ENCODE results near the gene NUDT11.
A peak's percentile ranks its signal among the peaks of the same experiment; 100 is the strongest.
"Not testable (repeated sequence)": the region's sequence is repeated elsewhere in the genome, so short reads cannot be mapped to it uniquely, and the experiment has no call there.

NUDT11 gene

GRCh38 chrX:51496501-51497291 lies at the start of gene NUDT11:
TSS of gene NUDT11 (minus strand) at chrX:51496592. CDS start at chrX:51496444, 148 bp downstream.
- peak within 1 kb of the TSS; percentile 51 for H3K4me3 ChIP-seq
- peak; percentile 79 to 94 for DNase-seq (ENCODE audit: low spot score in 2 of 2)
- in situ Hi-C loops (cut with MboI; ENCODE audit: low sequenced_read_pairs) = loop anchor here (25.0 kb wide), 2 partner anchors 116 to 366 kb away; partner anchors contain the start of gene CENPVL3

GRCh38 chrX:51520393-51520792 lies 24.0 kb upstream of the NUDT11 start:
- Histone ChIP-seq H3K4me1 (no peaks in the 10 kb centered on the region), H3K4me3 (no peak overlapping the region), H3K9me3 (no peaks in the 10 kb centered on the region), H3K36me3 (replicated peaks) (no peaks in the 10 kb centered on the region), H3K27me3 (ENCODE audit: low read depth) (no peaks in the 10 kb centered on the region)
- DNase-seq (ENCODE audit: low spot score in 2 of 2) = no peak
- in situ Hi-C loops (cut with MboI; ENCODE audit: low sequenced_read_pairs) = no loop called here

More at GRCh38 chrX:51496501-51497291, at the start of gene NUDT11:
- Histone ChIP-seq H3K27me3 (ENCODE audit: low read depth) (no peaks in the 10 kb centered on the region), H3K36me3 (replicated peaks) (peaks cover under 1% of the 10 kb centered on the region; the same call in 1 of the 2 replicates), H3K4me1 (peaks cover 15% of the 10 kb centered on the region), H3K9me3 (no peaks in the 10 kb centered on the region)

GRCh38 chrX:51519131-51519530 lies 22.7 kb upstream of the NUDT11 start:
- in situ Hi-C loops (cut with MboI; ENCODE audit: low sequenced_read_pairs); H3K27me3 ChIP-seq (ENCODE audit: low read depth); H3K9me3 ChIP-seq; H3K4me3 ChIP-seq; H3K4me1 ChIP-seq; H3K36me3 ChIP-seq (replicated peaks); DNase-seq (ENCODE audit: low spot score in 2 of 2): not testable (repeated sequence)

- H3K27me3 ChIP-seq (ENCODE audit: low read depth) = no peaks in the 10 kb centered on the region
- no peaks in the 10 kb centered on the region for H3K36me3 ChIP-seq (replicated peaks)
- H3K9me3 ChIP-seq = no peaks in the 10 kb centered on the region
- H3K4me3 ChIP-seq = no peak overlapping the region
- in situ Hi-C loops (cut with MboI; ENCODE audit: low sequenced_read_pairs) = no loop called here
- H3K4me1 ChIP-seq = no peaks in the 10 kb centered on the region
- no peak for DNase-seq (ENCODE audit: low spot score in 2 of 2)
These were observed 11.2 kb upstream of the NUDT11 start for GRCh38 chrX:51507551-51507950.

GRCh38 chrX:51495701-51496488 lies 497 bp downstream of the NUDT11 start:
- H3K4me1 ChIP-seq = peaks cover 15% of the 10 kb centered on the region
- not testable (repeated sequence) for H3K9me3 ChIP-seq; H3K36me3 ChIP-seq (replicated peaks); H3K27me3 ChIP-seq (ENCODE audit: low read depth)
- peak overlapping the region; percentile 51 for H3K4me3 ChIP-seq
- peak; percentile 39 to 64 for DNase-seq (ENCODE audit: low spot score in 2 of 2)
- in situ Hi-C loops (cut with MboI; ENCODE audit: low sequenced_read_pairs) = loop anchor here (25.0 kb wide), 2 partner anchors 116 to 366 kb away; partner anchors contain the start of gene CENPVL3

- Histone ChIP-seq H3K4me3 (peak overlapping the region; percentile 51), H3K27me3 (ENCODE audit: low read depth) (no peaks in the 10 kb centered on the region), H3K4me1 (peaks cover 15% of the 10 kb centered on the region), H3K9me3 (no peaks in the 10 kb centered on the region), H3K36me3 (replicated peaks) (peaks cover 19% of the 10 kb centered on the region)
- DNase-seq (ENCODE audit: low spot score in 2 of 2) = peak in 1 of 2 experiments; percentile 45
- in situ Hi-C loops (cut with MboI; ENCODE audit: low sequenced_read_pairs) = loop anchor here (25.0 kb wide), 2 partner anchors 118 to 368 kb away; partner anchors contain the start of gene CENPVL3
These were observed 2.0 kb downstream of the NUDT11 start for GRCh38 chrX:51494409-51494808.

GRCh38 chrX:51487960-51488267 lies 8.5 kb downstream of the NUDT11 start:
- peaks cover 3% of the 10 kb centered on the region for H3K4me1 ChIP-seq
- no peak overlapping the region for H3K4me3 ChIP-seq
- no peak for DNase-seq (ENCODE audit: low spot score in 2 of 2)
- peaks cover 19% of the 10 kb centered on the region for H3K36me3 ChIP-seq (replicated peaks)
- no peaks in the 10 kb centered on the region for H3K27me3 ChIP-seq (ENCODE audit: low read depth)
- no peaks in the 10 kb centered on the region for H3K9me3 ChIP-seq
- in situ Hi-C loops (cut with MboI; ENCODE audit: low sequenced_read_pairs) = loop anchor here (25.0 kb wide), 2 partner anchors 124 to 374 kb away; partner anchors contain the start of gene CENPVL3

- Histone ChIP-seq H3K36me3 (replicated peaks) (no peaks in the 10 kb centered on the region), H3K27me3 (ENCODE audit: low read depth) (no peaks in the 10 kb centered on the region), H3K9me3 (no peaks in the 10 kb centered on the region), H3K4me1 (no peaks in the 10 kb centered on the region), H3K4me3 (no peak overlapping the region)
- in situ Hi-C loops (cut with MboI; ENCODE audit: low sequenced_read_pairs) = loop anchor here (25.0 kb wide), 2 partner anchors 128 to 378 kb away; partner anchors contain the start of gene CENPVL3
- DNase-seq (ENCODE audit: low spot score in 2 of 2) = no peak
These were observed 11.8 kb downstream of the NUDT11 start for GRCh38 chrX:51484616-51485015.

- H3K4me3 ChIP-seq; DNase-seq (ENCODE audit: low spot score in 2 of 2); H3K36me3 ChIP-seq (replicated peaks); H3K4me1 ChIP-seq; H3K27me3 ChIP-seq (ENCODE audit: low read depth); H3K9me3 ChIP-seq: not testable (repeated sequence)
- in situ Hi-C loops (cut with MboI; ENCODE audit: low sequenced_read_pairs) = loop anchor here (25.0 kb wide), 2 partner anchors 130 to 380 kb away; partner anchors contain the start of gene CENPVL3
These were observed 14.0 kb downstream of the NUDT11 start for GRCh38 chrX:51482411-51482810.

- H3K4me3 ChIP-seq = no peak overlapping the region
- H3K9me3 ChIP-seq = no peaks in the 10 kb centered on the region
- no peaks in the 10 kb centered on the region for H3K27me3 ChIP-seq (ENCODE audit: low read depth)
- H3K4me1 ChIP-seq = peaks cover 5% of the 10 kb centered on the region
- H3K36me3 ChIP-seq (replicated peaks) = no peaks in the 10 kb centered on the region
- in situ Hi-C loops (cut with MboI; ENCODE audit: low sequenced_read_pairs) = loop anchor here (25.0 kb wide), 2 partner anchors 135 to 385 kb away; partner anchors contain the start of gene CENPVL3
- DNase-seq (ENCODE audit: low spot score in 2 of 2) = no peak
These were observed 19.5 kb downstream of the NUDT11 start for GRCh38 chrX:51476930-51477329.

GRCh38 chrX:51463322-51463721 lies 33.1 kb downstream of the NUDT11 start:
- in situ Hi-C loops (cut with MboI; ENCODE audit: low sequenced_read_pairs) = no loop called here
- Histone ChIP-seq H3K9me3 (no peaks in the 10 kb centered on the region), H3K4me3 (no peak overlapping the region), H3K27me3 (ENCODE audit: low read depth) (no peaks in the 10 kb centered on the region), H3K4me1 (peaks cover 4% of the 10 kb centered on the region), H3K36me3 (replicated peaks) (no peaks in the 10 kb centered on the region)
- no peak for DNase-seq (ENCODE audit: low spot score in 2 of 2)

- Histone ChIP-seq H3K36me3 (replicated peaks) (no peaks in the 10 kb centered on the region), H3K4me1 (peaks cover 4% of the 10 kb centered on the region), H3K9me3 (no peaks in the 10 kb centered on the region), H3K27me3 (ENCODE audit: low read depth) (no peaks in the 10 kb centered on the region), H3K4me3 (peak overlapping the region; percentile 10)
- in situ Hi-C loops (cut with MboI; ENCODE audit: low sequenced_read_pairs) = no loop called here
- peak; percentile 89 to 90 for DNase-seq (ENCODE audit: low spot score in 2 of 2)
These were observed 35.0 kb downstream of the NUDT11 start for GRCh38 chrX:51461053-51462044.

GRCh38 chrX:51459125-51459524 lies 37.3 kb downstream of the NUDT11 start:
- no peaks in the 10 kb centered on the region for H3K36me3 ChIP-seq (replicated peaks)
- no peaks in the 10 kb centered on the region for H3K9me3 ChIP-seq
- DNase-seq (ENCODE audit: low spot score in 2 of 2) = peak; percentile 14 to 70
- in situ Hi-C loops (cut with MboI; ENCODE audit: low sequenced_read_pairs) = no loop called here
- no peak overlapping the region for H3K4me3 ChIP-seq
- peaks cover 4% of the 10 kb centered on the region for H3K4me1 ChIP-seq
- H3K27me3 ChIP-seq (ENCODE audit: low read depth) = no peaks in the 10 kb centered on the region
